ENCODE data around the gene OOSP1.
"Not testable (repeated sequence)": the region's sequence is repeated elsewhere in the genome, so short reads cannot be mapped to it uniquely, and the experiment has no call there.

Gene OOSP1

GRCh38 chr11:59962107-59962482, 23.9 kb downstream of the OOSP1 start:
- no peak for DNase-seq

GRCh38 chr11:59963733-59964132, 25.5 kb downstream of the OOSP1 start, which contains the start of gene OOSP4A:
OOSP4A (plus strand) TSS chr11:59964033; CDS start chr11:59964033, 0 bp downstream.
- DNase-seq, result no peak

- no peak for DNase-seq
Observed at GRCh38 chr11:59965424-59965823, 27.2 kb downstream of the OOSP1 start.

GRCh38 chr11:59966201-59966600, 28.0 kb downstream of the OOSP1 start:
- no peak for DNase-seq

- no peak for DNase-seq
Observed at GRCh38 chr11:59967677-59968394, 29.6 kb downstream of the OOSP1 start.

GRCh38 chr11:59968395-59968783, 30.2 kb downstream of the OOSP1 start:
- no peak for DNase-seq

GRCh38 chr11:59973097-59973496, 34.9 kb downstream of the OOSP1 start:
- no peak for DNase-seq

DNA sequence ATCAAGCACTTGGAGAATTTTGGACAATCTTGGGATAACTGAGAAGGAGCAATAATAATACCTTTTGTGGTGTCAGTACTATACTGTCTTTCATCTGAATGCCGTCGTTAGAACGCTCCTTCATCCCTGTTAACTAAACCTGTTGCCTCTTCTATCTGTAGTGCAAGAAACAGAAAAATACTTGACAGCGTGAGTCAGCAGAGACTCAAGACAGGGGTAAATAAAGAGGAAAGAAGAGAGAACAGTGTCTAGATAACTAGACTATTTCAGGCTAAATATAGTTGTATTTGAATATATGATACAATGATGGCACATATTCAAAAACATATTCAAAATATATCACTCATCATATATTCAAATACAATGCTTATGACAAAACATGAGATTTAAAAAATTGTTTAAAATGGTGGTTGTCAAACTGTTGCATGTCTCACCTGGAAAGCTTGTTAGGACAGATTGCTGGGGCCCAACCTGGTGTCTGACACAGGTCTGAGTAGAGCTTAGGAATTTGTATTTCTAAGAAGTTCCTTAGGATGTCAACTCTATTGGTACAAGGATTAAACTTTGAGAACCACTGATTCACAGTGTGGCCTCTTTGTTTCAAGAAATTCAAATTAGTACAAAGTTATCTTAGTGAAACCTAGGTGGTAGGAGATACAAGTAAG, 43.0 kb downstream of the OOSP1 start:
- no peak for DNase-seq

- DNase-seq, result not testable (repeated sequence)
Observed at GRCh38 chr11:59982037-59982436, 43.8 kb downstream of the OOSP1 start.

- DNase-seq, result no peak
Observed at GRCh38 chr11:59983212-59983611, 45.0 kb downstream of the OOSP1 start.

GRCh38 chr11:59984368-59984767, 46.1 kb downstream of the OOSP1 start:
- DNase-seq, result no peak

GRCh38 chr11:59990421-59990820, 52.2 kb downstream of the OOSP1 start:
- DNase-seq, result no peak

GRCh38 chr11:59992425-59992824, 54.2 kb downstream of the OOSP1 start:
- DNase-seq, result no peak

DNA sequence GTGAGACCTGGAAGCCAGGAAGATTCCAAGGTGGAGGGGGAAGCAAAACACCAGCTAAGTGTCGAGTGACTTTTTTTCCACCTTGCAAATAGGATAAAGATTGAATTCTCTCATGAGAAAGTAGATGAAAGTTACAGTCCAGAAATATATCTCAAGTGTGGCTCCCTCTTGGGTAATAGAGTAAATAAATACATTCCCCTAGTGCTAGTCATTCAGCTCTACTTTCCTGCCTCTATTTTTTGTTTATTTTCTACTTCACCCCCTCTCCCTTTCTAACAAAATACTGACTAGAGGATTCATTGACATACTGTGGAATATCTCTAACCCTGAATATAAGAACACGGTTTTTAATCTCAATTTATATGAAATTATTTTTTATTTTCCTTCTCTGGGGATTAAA, 59.6 kb downstream of the OOSP1 start:
- no peak for DNase-seq

DNA sequence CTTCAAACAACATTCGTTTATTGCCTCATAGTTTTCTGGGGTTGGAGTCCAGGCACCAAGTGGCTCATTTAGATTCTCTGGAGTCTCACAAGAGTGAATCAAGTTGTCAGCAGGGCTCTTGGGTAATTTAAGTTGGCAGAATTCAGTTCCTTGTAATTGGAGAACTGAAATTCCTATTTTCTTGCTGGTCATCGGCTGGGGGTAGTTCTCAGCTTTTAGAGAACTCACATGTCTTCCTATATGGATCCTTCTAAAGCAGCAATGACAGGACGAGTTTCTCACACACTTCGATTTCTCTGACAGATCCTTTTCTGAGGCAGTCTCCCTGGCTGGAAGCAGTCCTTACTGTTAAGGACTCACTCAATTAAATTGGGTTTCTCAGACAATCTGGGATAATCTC, 61.5 kb downstream of the OOSP1 start:
- no peak for DNase-seq

- no peak for DNase-seq
Observed at GRCh38 chr11:60003729-60004128, 65.5 kb downstream of the OOSP1 start.

GRCh38 chr11:60005360-60005759, 67.1 kb downstream of the OOSP1 start:
- no peak for DNase-seq
